ENCODE data around the gene UGT2B28. TPM values are rescaled to one million over a fixed set of nuclear protein-coding genes. Genes with fewer than 3 reads are reported as not detected.
A peak's percentile ranks its signal among the peaks of the same experiment; 100 is the strongest.
"Not testable (repeated sequence)": the region's sequence is repeated elsewhere in the genome, so short reads cannot be mapped to it uniquely, and the experiment has no call there.

The UGT2B28 gene
- polyA plus RNA-seq, 1 of the 3 experiments (the other 2 are of a cell fraction), result not detected

- no peak overlapping the region for H3K27ac ChIP-seq (ENCODE audit: low read depth in 2 of 2, low read length in 1 of 2)
- no peak for DNase-seq
- H4K20me1 ChIP-seq (ENCODE audit: insufficient read depth), result no peaks in the 10 kb centered on the region
- CTCF ChIA-PET, result no interaction called here
- H3K4me3 ChIP-seq (ENCODE audit: low read depth in 2 of 2, low read length in 1 of 2), result no peak overlapping the region
- no peak for TF ChIP-seq MAX (IDR thresholded peaks at IDR 0.05; ENCODE audit: low read depth)
- TF ChIP-seq RXRA (IDR thresholded peaks at IDR 0.05; ENCODE audit: borderline replicate concordance, low read depth), result no peak
- TF ChIP-seq SMC3 (IDR thresholded peaks at IDR 0.05; ENCODE audit: low read depth, low read length), result no peak
- 0 out of 2 replicates have a peak, but pooled peaks have one; percentile 6 for TF ChIP-seq FOSL2 (IDR thresholded peaks at IDR 0.05; ENCODE audit: borderline replicate concordance, low read depth)
- 5% methylated on average over 2 of the region's 2 CpGs for WGBS (ENCODE audit: low lambda C conversion rate)
- H3F3A ChIP-seq (replicated peaks; ENCODE audit: insufficient read depth), result no peaks in the 10 kb centered on the region
- POLR2A ChIA-PET, result no interaction called here
- H3K79me2 ChIP-seq (ENCODE audit: insufficient read depth), result no peaks in the 10 kb centered on the region
- peaks cover 0 to 4% of the 10 kb centered on the region in 2 experiments; a peak in 1 of 4 replicates for H3K4me1 ChIP-seq (ENCODE audit: control insufficient read depth in 1 of 2, insufficient read depth in 2 of 2, low read depth in 1 of 2, low read length in 1 of 2)
- peak overlapping the region; percentile 31; the same call in 1 of the 2 replicates for H3K4me2 ChIP-seq
- H3K9ac ChIP-seq, result no peak overlapping the region
- no peak overlapping the region for H2AFZ ChIP-seq (ENCODE audit: low read depth)
- no peaks in the 10 kb centered on the region for H3K27me3 ChIP-seq (ENCODE audit: insufficient read depth)
- H3K36me3 ChIP-seq (replicated peaks in 1 of 2; ENCODE audit: control insufficient read depth in 1 of 2, insufficient read depth in 2 of 2, low read length in 1 of 2), result no peaks in the 10 kb centered on the region
- H3K9me3 ChIP-seq, result no peaks in the 10 kb centered on the region
- H3K9me2 ChIP-seq, result no peaks in the 10 kb centered on the region
Observed at GRCh38 chr4:69322055-69322454, 41.8 kb downstream of the UGT2B28 start.

GRCh38 chr4:69323284-69323683 lies 43.0 kb downstream of the UGT2B28 start:
- Histone ChIP-seq H3K27me3 (ENCODE audit: insufficient read depth) (no peaks in the 10 kb centered on the region), H3F3A (replicated peaks; ENCODE audit: insufficient read depth) (no peaks in the 10 kb centered on the region), H4K20me1 (ENCODE audit: insufficient read depth) (no peaks in the 10 kb centered on the region), H3K36me3 (replicated peaks in 1 of 2; ENCODE audit: control insufficient read depth in 1 of 2, insufficient read depth in 2 of 2, low read length in 1 of 2) (no peaks in the 10 kb centered on the region), H3K4me2 (no peak overlapping the region), H3K4me3 (ENCODE audit: low read depth in 2 of 2, low read length in 1 of 2) (no peak overlapping the region), H3K9me3 (no peaks in the 10 kb centered on the region), H3K79me2 (ENCODE audit: insufficient read depth) (no peaks in the 10 kb centered on the region), H3K27ac (ENCODE audit: low read depth in 2 of 2, low read length in 1 of 2) (no peak overlapping the region), H3K9ac (no peak overlapping the region), H3K4me1 (ENCODE audit: control insufficient read depth in 1 of 2, insufficient read depth in 2 of 2, low read depth in 1 of 2, low read length in 1 of 2) (peaks cover 0 to 4% of the 10 kb centered on the region in 2 experiments; a peak in 1 of 4 replicates), H2AFZ (ENCODE audit: low read depth) (no peak overlapping the region), H3K9me2 (no peaks in the 10 kb centered on the region)
- WGBS (ENCODE audit: low lambda C conversion rate), result 3% methylated on average over 2 of the region's 2 CpGs
- no peak for DNase-seq
- POLR2A ChIA-PET, result no interaction called here
- TF ChIP-seq CHD2 (IDR thresholded peaks at IDR 0.05; ENCODE audit: low read length, partially characterized antibody) (no peak), PBX3 (IDR thresholded peaks at IDR 0.05) (no peak), RXRA (IDR thresholded peaks at IDR 0.05; ENCODE audit: borderline replicate concordance, low read depth) (no peak), FOXM1 (IDR thresholded peaks at IDR 0.05; ENCODE audit: low read depth) (no peak), RCOR1 (IDR thresholded peaks at IDR 0.05; ENCODE audit: low read length) (no peak)
- CTCF ChIA-PET, result no interaction called here

- no peaks in the 10 kb centered on the region for H3K9me2 ChIP-seq
- no peaks in the 10 kb centered on the region for H4K20me1 ChIP-seq (ENCODE audit: insufficient read depth)
- no peak overlapping the region for H3K9ac ChIP-seq
- no peak overlapping the region for H2AFZ ChIP-seq (ENCODE audit: low read depth)
- no peaks in the 10 kb centered on the region for H3F3A ChIP-seq (replicated peaks; ENCODE audit: insufficient read depth)
- DNase-seq, result no peak
- H3K4me3 ChIP-seq (ENCODE audit: low read depth in 2 of 2, low read length in 1 of 2), result no peak overlapping the region
- H3K4me2 ChIP-seq, result no peak overlapping the region
- H3K27me3 ChIP-seq (ENCODE audit: insufficient read depth), result no peaks in the 10 kb centered on the region
- CTCF ChIA-PET, result no interaction called here
- POLR2A ChIA-PET, result no interaction called here
- no peaks in the 10 kb centered on the region for H3K36me3 ChIP-seq (replicated peaks in 1 of 2; ENCODE audit: control insufficient read depth in 1 of 2, insufficient read depth in 2 of 2, low read length in 1 of 2)
- H3K27ac ChIP-seq (ENCODE audit: low read depth in 2 of 2, low read length in 1 of 2), result no peak overlapping the region
- no peaks in the 10 kb centered on the region for H3K9me3 ChIP-seq
- H3K4me1 ChIP-seq (ENCODE audit: control insufficient read depth in 1 of 2, insufficient read depth in 2 of 2, low read depth in 1 of 2, low read length in 1 of 2), result no peaks in the 10 kb centered on the region
- no peak for TF ChIP-seq RCOR1 (IDR thresholded peaks at IDR 0.05; ENCODE audit: low read length)
- no peak for TF ChIP-seq TCF12 (IDR thresholded peaks at IDR 0.05)
- TF ChIP-seq RFX5 (IDR thresholded peaks at IDR 0.05; ENCODE audit: low read length), result no peak
- no peak for TF ChIP-seq REST (IDR thresholded peaks at IDR 0.05; ENCODE audit: low read depth, low read length)
- no peak for TF ChIP-seq YY1 (IDR thresholded peaks at IDR 0.05; ENCODE audit: low read depth)
- 24% methylated on average over 4 of the region's 4 CpGs for WGBS (ENCODE audit: low lambda C conversion rate)
- H3K79me2 ChIP-seq (ENCODE audit: insufficient read depth), result no peaks in the 10 kb centered on the region
Observed at GRCh38 chr4:69330345-69331047, 50.2 kb downstream of the UGT2B28 start.

GRCh38 chr4:69331304-69331703 lies 51.0 kb downstream of the UGT2B28 start:
- H3K4me1 ChIP-seq (ENCODE audit: control insufficient read depth in 1 of 2, insufficient read depth in 2 of 2, low read depth in 1 of 2, low read length in 1 of 2); POLR2A ChIA-PET; H3K36me3 ChIP-seq (replicated peaks in 1 of 2; ENCODE audit: control insufficient read depth in 1 of 2, insufficient read depth in 2 of 2, low read length in 1 of 2); H3K79me2 ChIP-seq (ENCODE audit: insufficient read depth); DNase-seq; H3K9me2 ChIP-seq; H2AFZ ChIP-seq (ENCODE audit: low read depth); H3K9me3 ChIP-seq; H3K27me3 ChIP-seq (ENCODE audit: insufficient read depth); H3K4me3 ChIP-seq (ENCODE audit: low read depth in 2 of 2, low read length in 1 of 2); H3K4me2 ChIP-seq; H3K27ac ChIP-seq (ENCODE audit: low read depth in 2 of 2, low read length in 1 of 2); H4K20me1 ChIP-seq (ENCODE audit: insufficient read depth); H3K9ac ChIP-seq; H3F3A ChIP-seq (replicated peaks; ENCODE audit: insufficient read depth); CTCF ChIA-PET: not testable (repeated sequence)
- 3% methylated on average over 2 of the region's 2 CpGs for WGBS (ENCODE audit: low lambda C conversion rate)
